Activated CD8-positive, alpha-beta memory T cell treated with anti-CD3 and anti-CD28 coated beads, Interleukin-2, amount 50 U/mL, for 24 hours (primary cell): Measurements from ENCODE around the gene UST.
"Not testable (repeated sequence)": the region's sequence is repeated elsewhere in the genome, so short reads cannot be mapped to it uniquely, and the experiment has no call there.

Source experiments
- DNase-seq: peaks from one replicate; pipeline ENCODE4 v3.0.0-alpha.2; 2020; ENCODE audit errors: extremely low read depth

UST gene

GRCh38 chr6:148837941-148838340, 91.1 kb downstream of the UST start:
- DNase-seq: no peak

GRCh38 chr6:148839044-148839443, 92.2 kb downstream of the UST start:
- no peak for DNase-seq

- DNase-seq: no peak
Measured at GRCh38 chr6:148840256-148840655, 93.4 kb downstream of the UST start.

- DNase-seq: no peak
Measured at GRCh38 chr6:148842296-148843019, 95.6 kb downstream of the UST start.

- DNase-seq: no peak
Measured at GRCh38 chr6:148845464-148845863, 98.6 kb downstream of the UST start.

- no peak for DNase-seq
Measured at GRCh38 chr6:148846778-148847761, 100.2 kb downstream of the UST start.

GRCh38 chr6:148848915-148849314, 102.1 kb downstream of the UST start:
- DNase-seq: no peak

- not testable (repeated sequence) for DNase-seq
Measured at GRCh38 chr6:148849449-148849848, 102.6 kb downstream of the UST start.

GRCh38 chr6:148850964-148851363, 104.1 kb downstream of the UST start:
- no peak for DNase-seq

- no peak for DNase-seq
Measured at GRCh38 chr6:148851683-148852556, 105.1 kb downstream of the UST start.

- DNase-seq: no peak
Measured at GRCh38 chr6:148852688-148853087, 105.9 kb downstream of the UST start.

- not testable (repeated sequence) for DNase-seq
Measured at GRCh38 chr6:148853113-148853512, 106.3 kb downstream of the UST start.

- DNase-seq: no peak
Measured at GRCh38 chr6:148854096-148854495, 107.3 kb downstream of the UST start.

GRCh38 chr6:148854992-148855391, 108.2 kb downstream of the UST start:
- DNase-seq: no peak

GRCh38 chr6:148855744-148856143, 108.9 kb downstream of the UST start:
- DNase-seq: no peak

GRCh38 chr6:148857798-148858390, 111.1 kb downstream of the UST start:
- DNase-seq: no peak

GRCh38 chr6:148864132-148864531, 117.3 kb downstream of the UST start:
- DNase-seq: not testable (repeated sequence)

GRCh38 chr6:148864941-148865340, 118.1 kb downstream of the UST start:
- DNase-seq: no peak

- DNase-seq: no peak
Measured at GRCh38 chr6:148866657-148867268, 119.9 kb downstream of the UST start.

- no peak for DNase-seq
Measured at GRCh38 chr6:148867862-148868261, 121.0 kb downstream of the UST start.

GRCh38 chr6:148868314-148868713, 121.5 kb downstream of the UST start:
- DNase-seq: no peak
